H1 (cell line): ENCODE data around the gene PHF8. TPM values are rescaled to one million over a fixed set of nuclear protein-coding genes. Genes with fewer than 3 reads are reported as not detected.

ENCODE experiments used
- NANOG ChIP-seq: IDR thresholded peaks from 2 replicates; pipeline ENCODE4 v1.6.1; 2011; ENCODE audit warnings: low read length, low read depth, mild to moderate bottlenecking, inconsistent platforms; ENCODE audit not compliant: insufficient read depth, poor library complexity, severe bottlenecking
- POLR2A ChIP-seq, 2 experiments: IDR thresholded peaks; 1 replicate in 1 of 2; 2 replicates in 1 of 2; pipeline ENCODE4 v1.6.1; 2011; ENCODE audit warnings: low read depth in 2 of 2, low read length in 2 of 2, mild to moderate bottlenecking in 2 of 2; ENCODE audit errors: control extremely low read depth in 1 of 2
- RNF2 ChIP-seq: fragments of 200-900, 300-1000 bp; sonication (generic); IDR thresholded peaks from 2 replicates; pipeline ENCODE4 v1.7.1; 2016; ENCODE audit warnings: borderline replicate concordance, low read depth, mild to moderate bottlenecking, antibody characterized with exemption, low read length; ENCODE audit not compliant: poor library complexity, severe bottlenecking; ENCODE audit errors: missing control alignments
- SAP30 ChIP-seq: fragments of 300-600 bp; sonication (generic); IDR thresholded peaks from 2 replicates; pipeline ENCODE4 v1.7.1; 2012; ENCODE audit warnings: low read length, moderate library complexity, mild to moderate bottlenecking, inconsistent platforms; ENCODE audit not compliant: insufficient read depth, insufficient replicate concordance
- polyA plus RNA-seq, 7 experiments: library from polyadenylated mRNA; depleted of rRNA in 3 of 7; stranded (reverse) in 5 of 7; unstranded in 2 of 7; fragments of >200 nt in 5 of 7; fragments of 200-250 nt in 2 of 7; gene quantifications; 1 replicate in 5 of 7; 2 replicates in 1 of 7; 4 replicates in 1 of 7; pipeline versions ENCODE4 v1.2.1 to v1.2.3, GENCODE V29; 2011 to 2013; ENCODE audit warnings: missing spikeins in 2 of 7, mixed read lengths in 2 of 7
- total RNA-seq: library from RNA; stranded (reverse); fragmentation: NEBNext Ultra II Directional; extraction: Animal tissue kit (Norgen Biotek cat#: 25700); gene quantifications from 2 replicates; pipeline ENCODE4 v1.2.1, GENCODE V29; 2021

PHF8 gene
- total and polyA plus RNA-seq, 2 of the 8 experiments (the other 6 are each of a cell fraction or from before 2014, with no cell fraction given) = 14.6 to 27.6 TPM

- TF ChIP-seq SAP30 (no peak), RNF2 (no peak), POLR2A (IDR thresholded peaks at IDR 0.05; ENCODE audit: control extremely low read depth in 1 of 2, low read depth in 2 of 2, low read length in 2 of 2) (no peak), NANOG (no peak)
Measured at GRCh38 chrX:53900623-53901022, 143.7 kb downstream of the PHF8 start (continued).
